Measurements from ENCODE around the gene LRRC59.

Gene LRRC59

GRCh38 chr17:50359998-50360461 lies 37.3 kb downstream of the LRRC59 start:
- H3K27me3 ChIP-seq, result no peaks in the 10 kb centered on the region
- no peaks in the 10 kb centered on the region for H3K9me3 ChIP-seq
- TF ChIP-seq CTCF (IDR thresholded peaks at IDR 0.05; ENCODE audit: low read depth, low read length), result no peak
- H3K4me3 ChIP-seq (ENCODE audit: low read depth, low read length), result no peak overlapping the region
- H3K36me3 ChIP-seq, result peaks cover 35% of the 10 kb centered on the region
- no peak for DNase-seq
- H3K4me1 ChIP-seq, result peaks cover 10% of the 10 kb centered on the region

- Histone ChIP-seq H3K4me3 (ENCODE audit: low read depth, low read length) (no peak overlapping the region), H3K36me3 (peaks cover 40% of the 10 kb centered on the region), H3K4me1 (peaks cover 10% of the 10 kb centered on the region), H3K27me3 (no peaks in the 10 kb centered on the region), H3K9me3 (no peaks in the 10 kb centered on the region)
- TF ChIP-seq CTCF (IDR thresholded peaks at IDR 0.05; ENCODE audit: low read depth, low read length), result no peak
- DNase-seq, result no peak
Measured at GRCh38 chr17:50359005-50359699, 38.2 kb downstream of the LRRC59 start.

GRCh38 chr17:50358177-50358576 lies 39.1 kb downstream of the LRRC59 start:
- no peak for TF ChIP-seq CTCF (IDR thresholded peaks at IDR 0.05; ENCODE audit: low read depth, low read length)
- H3K4me1 ChIP-seq, result peaks cover under 1% of the 10 kb centered on the region; the same call in 1 of the 2 replicates
- no peak for DNase-seq
- no peaks in the 10 kb centered on the region for H3K9me3 ChIP-seq
- peaks cover 45% of the 10 kb centered on the region for H3K36me3 ChIP-seq
- H3K4me3 ChIP-seq (ENCODE audit: low read depth, low read length), result no peak overlapping the region
- H3K27me3 ChIP-seq, result no peaks in the 10 kb centered on the region

DNA sequence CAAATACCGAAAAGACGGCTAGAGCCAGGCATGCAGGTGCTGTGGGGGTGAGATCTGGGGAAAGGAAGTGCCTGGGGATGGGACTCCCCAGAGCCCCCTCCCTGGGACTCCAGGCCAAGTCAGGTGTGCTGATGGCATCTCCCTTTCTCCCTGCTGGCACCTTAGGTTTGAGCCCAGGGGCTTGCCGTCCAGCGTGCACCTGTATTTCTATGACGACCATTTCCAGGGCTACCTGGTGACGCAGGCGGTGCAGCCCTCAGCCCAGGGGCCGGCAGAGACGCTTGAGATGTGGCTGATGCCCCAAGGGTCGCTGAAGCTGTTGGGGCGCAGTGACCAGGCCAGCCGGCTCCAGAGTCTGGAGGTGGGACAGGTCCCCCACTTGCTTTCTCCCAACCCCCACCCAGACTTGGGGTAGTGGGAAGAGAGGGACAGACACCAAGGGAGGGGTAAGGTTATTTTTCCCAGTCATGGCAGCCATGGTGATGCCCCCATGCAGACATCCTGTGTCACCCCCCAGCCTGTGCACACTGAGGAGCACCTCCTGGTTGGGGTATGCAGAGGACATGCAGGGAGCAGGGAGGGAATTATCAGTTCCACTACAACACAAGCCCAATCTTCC lies 40.3 kb downstream of the LRRC59 start:
- Histone ChIP-seq H3K36me3 (peaks cover 45% of the 10 kb centered on the region), H3K4me1 (no peaks in the 10 kb centered on the region), H3K4me3 (ENCODE audit: low read depth, low read length) (no peak overlapping the region), H3K27me3 (no peaks in the 10 kb centered on the region), H3K9me3 (no peaks in the 10 kb centered on the region)
- no peak for TF ChIP-seq CTCF (IDR thresholded peaks at IDR 0.05; ENCODE audit: low read depth, low read length)
- no peak for DNase-seq

GRCh38 chr17:50356418-50356817 lies 40.9 kb downstream of the LRRC59 start:
- Histone ChIP-seq H3K9me3 (no peaks in the 10 kb centered on the region), H3K36me3 (peaks cover 45% of the 10 kb centered on the region), H3K27me3 (no peaks in the 10 kb centered on the region), H3K4me1 (no peaks in the 10 kb centered on the region), H3K4me3 (ENCODE audit: low read depth, low read length) (no peak overlapping the region)
- no peak for DNase-seq
- TF ChIP-seq CTCF (IDR thresholded peaks at IDR 0.05; ENCODE audit: low read depth, low read length), result no peak

DNA sequence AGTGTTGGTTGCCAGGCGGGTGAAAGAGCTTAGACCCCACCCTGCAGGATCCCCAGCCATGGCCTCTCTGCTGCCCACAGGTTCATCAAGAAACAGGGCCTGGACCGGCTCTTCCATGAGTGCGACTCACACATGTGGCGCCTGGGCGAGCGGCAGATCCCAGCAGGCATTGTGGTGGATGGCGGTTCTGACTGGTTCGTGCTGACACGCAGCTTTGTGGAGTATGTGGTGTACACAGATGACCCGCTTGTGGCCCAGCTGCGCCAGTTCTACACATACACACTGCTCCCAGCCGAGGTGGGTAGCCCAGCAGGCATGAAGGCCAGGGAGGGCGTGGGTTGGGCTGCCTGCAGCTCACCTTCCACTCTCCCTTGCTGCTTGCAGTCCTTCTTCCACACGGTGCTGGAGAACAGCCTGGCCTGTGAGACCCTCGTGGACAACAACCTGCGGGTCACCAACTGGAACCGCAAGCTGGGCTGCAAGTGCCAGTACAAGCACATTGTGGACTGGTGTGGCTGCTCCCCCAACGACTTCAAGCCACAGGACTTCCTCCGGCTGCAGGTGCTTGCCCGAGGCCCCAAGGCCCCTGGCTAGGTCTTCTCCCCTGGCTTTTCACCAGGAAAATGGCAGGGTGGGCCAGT lies 41.5 kb downstream of the LRRC59 start:
- TF ChIP-seq CTCF (IDR thresholded peaks at IDR 0.05; ENCODE audit: low read depth, low read length), result no peak
- DNase-seq, result no peak
- Histone ChIP-seq H3K36me3 (peaks cover 45% of the 10 kb centered on the region), H3K9me3 (no peaks in the 10 kb centered on the region), H3K4me1 (no peaks in the 10 kb centered on the region), H3K4me3 (ENCODE audit: low read depth, low read length) (no peak overlapping the region), H3K27me3 (no peaks in the 10 kb centered on the region)
